ENCODE measurements around the gene NECTIN4. TPM values are rescaled to one million over a fixed set of nuclear protein-coding genes. Genes with fewer than 3 reads are reported as not detected.
"Not testable (repeated sequence)": the region's sequence is repeated elsewhere in the genome, so short reads cannot be mapped to it uniquely, and the experiment has no call there.

NECTIN4 gene
- total RNA-seq, 1 donor from 2014 or later = not detected

DNA sequence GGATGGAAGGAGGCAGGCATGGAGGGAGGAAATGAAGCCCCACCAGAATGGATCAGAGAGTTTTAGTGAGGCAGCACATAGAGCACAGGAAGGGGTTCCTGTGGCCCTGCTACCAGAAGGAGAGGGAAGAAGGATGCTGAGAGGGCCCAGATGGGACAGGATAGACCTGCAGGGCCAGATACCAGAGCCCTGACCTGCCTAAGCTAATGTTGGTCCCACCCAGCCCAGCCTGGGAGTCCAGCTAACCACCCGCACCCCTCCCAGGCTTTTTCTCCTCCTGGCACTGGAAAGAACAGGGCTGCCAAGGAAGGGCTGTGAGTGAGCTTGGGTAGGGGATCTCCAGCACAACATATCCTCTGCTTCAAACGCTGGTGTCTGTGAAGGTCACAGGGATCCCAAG is 6.9 kb downstream of the NECTIN4 start:
- DNase-seq = no peak

DNA sequence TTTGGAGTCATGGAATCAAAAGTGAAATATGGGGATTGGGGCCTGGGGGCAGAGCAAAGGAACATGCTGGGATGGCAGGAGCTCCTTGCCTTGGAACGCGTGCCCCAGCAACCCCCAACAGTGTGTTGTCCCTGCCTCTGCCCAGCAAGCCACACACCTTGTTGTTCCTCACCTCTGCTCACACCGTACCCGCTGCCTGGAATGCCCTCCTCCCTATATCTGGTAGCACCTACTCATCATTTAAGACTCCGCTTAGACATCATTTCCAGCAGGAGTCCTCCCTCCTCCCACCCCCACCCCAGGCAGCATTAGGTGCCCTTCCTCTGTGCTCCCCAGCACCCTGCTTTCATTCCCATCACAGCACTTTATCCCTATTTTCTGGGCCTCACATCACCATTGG is 7.8 kb downstream of the NECTIN4 start:
- DNase-seq = no peak

DNA sequence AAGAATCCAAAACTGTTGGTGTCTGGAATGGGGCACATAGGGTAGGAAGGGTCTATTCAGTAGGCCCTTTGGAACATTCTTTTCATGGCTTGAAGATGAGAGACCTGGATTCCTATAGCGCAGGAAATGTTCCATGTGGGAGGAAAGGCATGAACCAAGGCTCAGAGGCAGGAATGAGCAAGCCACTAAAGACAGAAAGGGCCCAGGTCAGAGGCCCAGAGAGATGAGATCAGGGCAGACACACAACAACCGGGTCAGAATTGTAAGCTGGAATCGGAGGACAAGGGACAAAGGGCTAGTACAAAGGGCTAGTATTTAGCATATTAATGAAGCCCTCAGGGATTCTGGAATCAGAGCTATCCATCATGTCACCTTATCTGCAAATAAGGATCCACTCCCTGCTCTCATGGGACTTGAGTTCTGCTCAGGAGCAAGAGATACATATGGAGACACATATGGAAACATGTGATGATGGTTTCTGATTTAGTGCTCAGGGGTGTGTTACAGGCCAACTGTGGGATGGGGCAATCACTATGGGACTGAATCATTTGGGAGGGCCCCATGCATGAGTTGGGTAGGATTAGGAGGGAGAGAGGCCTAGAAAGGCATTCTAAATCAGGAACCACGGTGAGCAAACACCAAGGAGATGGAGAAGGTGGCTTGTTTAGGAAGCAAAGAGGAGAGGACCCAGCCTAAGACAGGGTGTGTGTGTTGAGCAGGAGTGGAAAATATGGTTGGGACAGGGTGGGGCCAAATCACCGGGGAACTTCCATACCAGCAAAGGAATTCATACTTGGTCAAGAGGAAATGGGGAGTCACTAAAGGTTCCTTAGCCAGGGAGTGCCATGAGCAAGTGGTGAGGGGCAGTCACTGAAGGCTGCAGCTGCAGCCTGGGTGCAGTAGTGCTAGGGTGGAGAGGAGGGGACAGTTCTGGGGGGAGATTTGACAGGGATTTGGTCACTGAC is 8.6 kb downstream of the NECTIN4 start:
- no peak for DNase-seq

DNA sequence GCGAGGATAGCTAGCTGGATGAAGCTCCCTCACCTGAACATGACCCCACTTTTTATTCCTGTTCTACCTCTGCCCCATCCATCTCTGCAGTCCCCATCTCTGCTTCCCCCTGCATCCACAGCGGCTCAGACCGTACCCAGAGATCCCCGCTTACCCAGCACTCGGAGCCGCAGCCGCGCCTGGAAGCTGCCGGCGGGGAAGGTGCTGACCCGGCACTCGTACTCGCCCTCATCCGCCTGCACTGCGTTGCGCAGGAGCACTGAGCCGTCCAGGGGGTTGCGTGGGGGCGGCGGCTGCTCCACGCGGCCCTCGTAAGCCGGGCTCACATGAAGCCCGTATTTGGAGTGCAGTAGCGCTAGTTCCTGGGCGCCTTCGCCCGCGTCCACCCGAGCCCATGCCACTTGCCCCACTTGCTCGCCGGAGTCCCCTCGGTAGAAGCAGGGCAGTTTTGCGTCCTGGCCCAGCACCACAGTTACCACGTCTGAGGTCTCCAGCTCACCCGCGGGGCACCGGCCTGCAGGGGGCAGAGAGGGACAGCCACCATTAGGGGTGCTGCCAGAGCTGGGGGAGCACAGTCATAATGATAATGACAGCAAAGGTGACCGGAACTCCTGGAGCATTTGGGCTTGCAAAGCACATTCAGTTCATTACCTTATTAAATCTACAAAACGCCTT is 9.8 kb downstream of the NECTIN4 start:
- DNase-seq = no peak

DNA sequence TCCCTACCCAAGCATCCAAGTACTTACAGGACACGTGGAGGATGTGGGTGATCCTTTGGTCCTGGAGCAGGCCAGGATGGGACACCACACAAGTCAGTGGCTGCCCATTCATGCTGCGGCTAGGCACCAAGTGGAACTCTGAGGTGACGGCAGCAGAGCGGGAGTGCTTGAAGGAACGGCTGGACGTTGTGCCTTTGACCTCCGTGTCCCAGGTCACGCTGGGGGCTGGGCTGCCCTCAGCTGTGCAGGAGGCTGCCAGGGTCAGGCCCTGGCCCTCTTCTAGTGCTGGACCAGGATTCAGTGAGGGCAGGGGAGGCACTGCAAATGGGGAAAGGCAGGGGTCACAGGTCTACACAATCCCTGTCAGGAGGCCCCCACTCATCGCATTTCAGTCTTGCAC is 11.9 kb downstream of the NECTIN4 start:
- no peak for DNase-seq

DNA sequence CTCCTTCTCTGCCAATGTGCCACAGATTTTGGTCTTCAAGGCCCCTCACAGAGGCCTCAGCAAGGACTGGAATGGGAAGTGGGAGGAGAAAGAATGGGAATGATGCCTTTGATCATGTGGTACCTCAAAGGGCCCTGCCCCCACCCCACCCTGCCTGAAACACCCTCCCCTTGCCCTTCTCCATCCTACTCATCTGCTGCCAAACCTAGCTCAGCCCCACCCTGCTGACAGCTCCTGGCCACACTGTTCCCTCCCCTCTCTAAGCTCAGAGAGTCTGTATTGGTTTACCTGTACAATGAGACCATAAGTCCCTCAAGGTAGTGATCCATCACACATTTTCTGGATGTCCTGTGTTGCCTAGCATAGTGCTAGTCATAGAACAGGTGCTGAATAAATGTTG is 12.9 kb downstream of the NECTIN4 start:
- no peak for DNase-seq

DNA sequence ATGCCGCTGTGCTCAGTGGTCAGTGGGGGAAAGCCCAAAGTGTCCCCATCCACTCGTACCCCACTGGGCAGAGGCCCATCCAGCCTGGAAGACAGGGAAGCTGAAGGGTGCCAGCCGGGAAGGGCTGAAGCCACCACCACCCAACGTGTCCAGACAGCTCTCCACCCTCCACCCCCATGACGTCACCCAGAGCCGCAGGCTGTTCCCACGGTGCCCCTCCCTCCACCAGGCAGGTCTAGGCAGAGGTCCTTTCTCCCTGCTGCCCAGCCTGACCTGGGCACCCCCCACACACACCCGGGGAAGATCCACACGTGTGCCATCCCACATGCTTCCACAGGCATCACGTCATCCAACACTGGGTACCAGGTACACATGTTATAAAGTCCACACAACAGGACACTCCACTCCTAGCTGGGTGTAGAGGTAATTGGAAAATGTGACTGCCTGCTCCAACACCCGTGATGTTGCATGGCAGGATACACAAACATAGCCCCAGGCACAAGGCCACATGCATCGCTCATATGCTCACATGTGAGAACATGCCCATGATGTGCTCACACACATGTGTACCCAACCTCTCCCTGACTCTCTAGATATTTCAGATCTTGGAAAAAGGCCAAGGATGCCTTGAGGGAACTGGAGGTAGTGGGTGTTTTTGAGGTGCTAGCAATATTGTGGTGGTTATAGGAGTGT is 14.5 kb downstream of the NECTIN4 start:
- no peak for DNase-seq

DNA sequence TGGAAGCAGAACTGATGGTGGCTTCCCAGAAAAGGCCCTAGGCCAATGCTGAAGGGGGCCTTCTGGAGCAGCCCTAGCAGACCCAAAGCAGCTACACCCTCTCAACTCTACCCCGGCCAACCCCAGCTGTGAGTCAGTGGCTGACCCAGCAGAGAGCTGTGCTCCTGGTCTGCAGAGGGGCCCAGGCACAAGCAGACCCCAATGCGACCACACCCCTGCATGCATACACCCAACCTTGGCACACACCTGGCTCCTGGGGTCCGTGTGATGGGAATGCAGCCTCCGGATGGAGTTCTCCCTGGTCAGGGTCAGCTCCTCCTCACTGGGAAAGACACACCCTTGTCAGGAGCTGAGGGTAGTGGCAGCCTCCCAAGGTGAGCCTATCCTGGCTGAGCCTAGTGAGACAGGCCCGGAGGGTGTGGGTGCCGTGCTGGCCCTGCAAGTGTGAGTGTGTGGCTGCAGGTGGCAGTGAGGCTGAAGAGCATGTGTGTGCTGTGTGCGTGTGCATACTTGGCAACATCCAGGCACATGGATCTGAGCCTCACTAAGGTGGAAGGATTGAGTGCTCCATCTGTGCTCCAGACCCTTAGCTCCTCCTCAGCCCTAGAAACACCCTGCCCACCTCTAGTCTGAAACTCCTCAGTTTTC is 15.8 kb downstream of the NECTIN4 start:
- DNase-seq = no peak

DNA sequence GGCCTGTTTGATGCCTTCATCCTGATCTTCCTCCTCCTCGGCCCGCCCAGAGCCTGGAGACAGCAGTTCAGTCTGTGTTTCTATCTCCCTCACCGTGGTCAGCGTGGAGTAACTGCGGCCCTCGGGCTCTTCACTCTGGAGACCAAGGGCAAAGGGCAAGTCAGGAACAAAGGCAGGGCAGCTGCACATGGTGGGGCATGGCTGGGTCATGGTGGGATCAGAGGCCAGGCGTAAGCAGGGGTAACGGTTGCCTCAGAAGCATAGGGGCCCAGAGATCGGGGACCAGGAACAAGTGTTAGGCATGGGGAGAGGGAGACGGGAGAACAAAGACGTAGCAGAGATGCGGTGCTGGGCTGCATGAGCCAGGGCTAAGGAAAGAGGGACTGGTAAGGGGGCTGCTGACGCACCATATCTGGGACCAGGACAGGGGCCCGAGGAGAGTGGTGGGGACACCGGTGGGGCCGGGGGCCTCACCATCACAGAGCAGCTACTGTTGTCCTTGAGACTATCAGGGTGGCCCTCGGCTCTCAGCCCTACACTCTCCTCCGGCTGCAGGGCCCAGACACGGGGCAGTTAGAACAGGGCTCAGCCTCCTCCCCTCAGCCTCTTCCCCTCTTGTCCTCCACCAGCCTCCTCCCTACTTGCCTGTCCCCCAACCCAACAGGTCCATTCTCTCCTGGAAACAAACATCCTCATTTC is 16.5 kb downstream of the NECTIN4 start:
- DNase-seq = no peak

DNA sequence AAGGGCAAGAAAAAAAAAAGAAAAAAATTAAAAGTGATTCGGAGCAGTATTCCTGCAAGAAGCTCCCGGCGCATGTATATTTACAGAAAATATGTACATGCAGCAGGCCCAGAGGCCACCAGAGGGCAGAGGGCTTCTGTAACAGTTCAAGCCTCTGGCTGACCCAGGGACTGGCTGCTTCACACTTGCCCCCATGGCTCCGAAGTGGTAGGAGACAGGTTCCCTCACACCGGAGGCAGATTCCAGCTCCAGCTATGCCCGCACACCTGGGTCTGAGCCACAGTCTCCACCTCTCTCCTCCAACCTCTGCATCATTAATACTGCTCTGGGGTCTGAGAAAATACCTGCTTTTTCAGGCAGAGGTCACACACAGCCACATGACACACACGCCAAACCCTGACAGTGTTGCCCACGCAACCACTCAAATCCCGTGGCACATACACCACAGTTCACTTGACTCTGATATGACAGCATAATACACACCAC is 17.4 kb downstream of the NECTIN4 start:
- DNase-seq = no peak

DNA sequence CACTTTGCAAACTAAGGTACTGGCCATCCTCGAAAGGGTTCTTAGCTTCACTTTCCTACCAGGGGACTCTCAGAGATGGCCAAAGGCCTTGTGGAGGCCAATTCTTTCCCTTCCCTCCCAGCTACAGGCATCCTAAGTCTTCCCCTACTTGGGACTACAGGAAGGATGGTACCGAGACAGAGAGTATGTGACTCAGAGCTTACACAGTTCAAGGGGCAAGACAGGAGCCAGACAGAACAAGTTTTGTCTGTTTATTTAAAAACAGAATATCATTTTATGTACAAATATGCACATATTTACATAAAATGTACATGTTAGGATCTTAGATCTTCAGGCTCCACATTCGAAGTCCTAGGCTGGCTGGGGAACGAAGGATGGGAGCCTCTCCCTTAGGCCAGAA is 18.6 kb downstream of the NECTIN4 start:
- DNase-seq = no peak

DNA sequence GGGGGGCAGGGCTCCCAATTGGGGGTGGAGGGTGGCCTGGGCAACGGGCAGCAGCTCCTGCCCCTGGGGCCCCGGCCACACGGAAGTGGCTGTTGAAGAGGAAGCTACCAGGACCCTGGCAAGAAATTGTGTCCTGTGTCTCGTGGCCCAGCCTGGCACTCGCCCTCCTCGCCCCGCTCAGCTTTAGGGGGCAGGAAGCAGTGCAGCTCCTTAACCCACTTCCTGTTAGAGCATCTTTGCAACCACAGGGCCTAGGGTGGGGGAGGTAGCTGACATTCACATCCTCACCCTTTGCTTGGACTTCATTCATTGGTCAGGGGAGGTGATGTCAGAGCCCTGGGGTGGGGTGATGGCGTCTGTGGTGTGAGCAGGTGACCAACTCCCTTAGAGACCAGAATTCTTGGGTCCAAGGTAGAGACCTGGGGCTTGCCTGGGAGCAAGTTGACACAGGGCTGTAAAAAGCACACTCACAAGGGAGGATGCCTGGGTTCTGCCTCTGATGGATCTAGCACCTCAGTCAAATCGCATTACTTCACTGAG is 19.6 kb downstream of the NECTIN4 start, which contains the start of gene ARHGAP30:
TSS of gene ARHGAP30 (minus strand) at position 161 of the 540 bp plus-strand sequence. CDS start 267 bp downstream, outside the sequence.
- DNase-seq = no peak

DNA sequence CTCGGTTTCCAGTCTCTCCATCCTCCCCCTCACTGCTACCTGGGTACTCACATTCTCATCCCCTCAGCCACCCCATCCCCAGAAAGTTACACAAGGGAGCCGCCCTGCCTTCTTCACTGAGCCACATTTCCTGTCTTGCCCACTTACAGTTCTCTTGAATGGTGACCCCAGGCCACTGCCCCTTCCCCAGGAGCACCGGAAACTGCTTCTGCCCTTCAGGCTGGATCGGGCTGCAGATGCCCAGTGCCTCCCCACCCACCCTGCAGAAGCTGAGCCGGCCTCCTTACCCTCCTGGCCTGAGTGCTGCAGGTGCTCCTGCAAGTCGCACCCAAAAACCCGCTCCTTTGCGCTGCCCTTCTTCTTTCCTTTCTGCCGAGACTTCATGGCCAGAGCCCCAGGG is 20.1 kb downstream of the NECTIN4 start:
- no peak for DNase-seq

DNA sequence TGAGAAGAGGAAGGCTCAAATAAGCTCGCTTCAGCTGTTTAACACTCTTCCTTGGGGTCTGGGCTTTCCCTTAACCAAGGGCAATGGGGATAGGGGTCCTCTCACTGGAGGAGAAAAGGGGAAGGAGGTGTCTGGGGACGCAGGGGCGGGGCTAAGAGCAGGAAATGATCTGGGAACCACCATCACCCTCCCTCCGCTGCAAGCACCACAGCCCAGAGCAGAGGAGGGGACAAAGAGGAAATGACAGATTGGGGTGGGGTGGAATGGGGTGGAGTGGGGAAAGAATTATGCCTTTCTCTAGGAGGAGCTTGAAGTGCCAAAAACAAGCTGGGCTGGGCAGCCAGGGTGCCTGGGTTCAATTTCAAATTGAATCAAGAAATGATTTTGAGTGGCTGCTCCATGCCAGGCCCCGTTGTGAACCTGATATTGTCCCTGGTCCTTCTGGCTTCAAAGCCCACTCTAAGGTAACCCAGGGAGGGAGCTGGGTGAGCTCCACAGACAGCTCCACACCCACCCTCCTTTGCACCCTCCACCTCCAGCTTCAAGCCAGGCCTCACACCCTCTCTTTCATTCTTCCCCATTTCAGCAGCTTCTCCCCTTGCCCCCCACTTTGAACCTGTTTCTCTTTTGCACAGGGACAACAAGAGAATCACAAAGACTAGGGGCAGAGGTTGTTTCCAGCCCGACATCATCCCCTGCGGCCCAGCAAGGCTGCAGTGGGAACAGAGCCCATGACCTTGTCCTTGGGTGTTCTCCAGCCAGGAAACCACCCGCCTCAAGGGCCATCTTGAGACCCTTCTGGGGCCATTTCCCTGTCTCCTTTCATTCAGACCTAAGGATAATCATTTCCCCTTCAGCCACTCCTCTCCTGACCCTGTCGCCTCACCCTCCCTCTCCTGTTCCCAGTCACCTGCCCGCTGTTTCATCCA is 20.8 kb downstream of the NECTIN4 start:
- DNase-seq = no peak

DNA sequence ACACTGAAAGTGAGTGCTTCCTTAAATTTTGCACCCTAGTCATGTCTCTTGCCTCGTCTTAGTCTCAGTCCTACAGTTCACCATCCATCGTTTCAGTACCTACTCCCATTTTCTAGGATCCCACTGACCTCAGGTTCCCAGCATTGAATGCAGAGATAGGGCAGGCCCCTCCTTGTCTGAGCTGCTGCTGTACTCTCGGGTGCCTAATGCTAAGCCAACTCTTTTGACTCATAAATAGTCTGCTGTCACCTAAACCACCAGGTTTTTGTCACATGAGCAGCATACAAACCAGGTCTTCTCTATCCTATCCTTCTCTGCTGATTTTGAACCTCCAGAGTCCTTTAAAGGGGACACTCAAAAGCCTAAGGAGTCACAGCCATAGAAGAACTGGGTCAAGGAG is 22.7 kb downstream of the NECTIN4 start:
- DNase-seq = no peak

DNA sequence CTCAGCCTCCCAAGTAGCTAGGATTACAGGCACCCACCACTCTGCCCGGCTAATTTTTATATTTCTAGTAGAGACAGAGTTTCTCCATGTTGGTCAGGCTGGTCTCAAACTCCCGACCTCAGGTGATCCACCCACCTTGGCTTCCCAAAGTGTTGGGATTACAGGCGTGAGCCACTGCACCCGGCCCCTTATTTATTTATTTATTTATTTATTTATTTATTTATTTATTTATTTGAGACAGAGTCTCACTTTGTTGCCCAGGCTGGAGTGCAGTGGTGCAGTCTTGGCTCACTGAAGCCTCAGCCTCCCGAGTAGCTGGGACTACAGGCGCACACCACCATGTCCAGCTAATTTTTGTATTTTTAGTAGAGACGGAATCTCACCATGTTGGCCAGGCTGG is 23.7 kb downstream of the NECTIN4 start:
- DNase-seq = not testable (repeated sequence)

DNA sequence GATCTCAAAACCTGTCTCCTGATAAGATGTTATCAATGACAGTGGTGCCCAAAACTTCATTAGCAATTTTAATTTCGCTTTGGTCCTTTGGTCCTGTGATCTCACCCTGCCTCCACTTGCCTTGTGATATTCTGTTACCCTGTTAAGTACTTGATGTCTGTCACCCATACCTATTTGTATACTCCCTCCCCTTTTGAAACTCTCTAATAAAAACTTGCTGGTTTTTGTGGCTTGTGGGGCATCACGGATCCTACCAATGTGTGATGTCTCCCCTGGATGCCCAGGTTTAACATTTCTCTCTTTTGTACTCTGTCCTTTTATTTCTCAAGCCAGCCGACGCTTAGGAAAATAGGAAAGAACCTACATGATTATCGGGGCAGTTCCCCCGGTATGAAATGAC is 25.4 kb downstream of the NECTIN4 start:
- not testable (repeated sequence) for DNase-seq

DNA sequence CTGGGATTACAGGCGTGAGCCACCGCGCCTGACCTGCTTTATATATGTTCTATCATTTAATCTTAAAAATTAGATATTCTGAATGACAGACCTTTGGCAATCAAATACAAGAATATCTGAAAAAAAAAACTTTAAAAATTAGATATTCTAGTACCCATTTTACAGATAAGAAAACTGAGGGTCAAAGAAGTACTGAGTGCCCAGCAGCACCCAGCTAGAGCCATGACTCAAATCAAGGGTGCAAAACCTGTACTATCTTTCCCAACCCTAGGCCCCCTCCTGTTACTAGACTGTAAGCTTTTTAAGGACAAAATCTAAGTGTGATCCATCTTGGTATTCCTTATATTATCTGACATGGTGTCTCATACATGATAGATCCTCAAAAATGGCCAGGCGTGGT is 27.9 kb downstream of the NECTIN4 start:
- DNase-seq = no peak

DNA sequence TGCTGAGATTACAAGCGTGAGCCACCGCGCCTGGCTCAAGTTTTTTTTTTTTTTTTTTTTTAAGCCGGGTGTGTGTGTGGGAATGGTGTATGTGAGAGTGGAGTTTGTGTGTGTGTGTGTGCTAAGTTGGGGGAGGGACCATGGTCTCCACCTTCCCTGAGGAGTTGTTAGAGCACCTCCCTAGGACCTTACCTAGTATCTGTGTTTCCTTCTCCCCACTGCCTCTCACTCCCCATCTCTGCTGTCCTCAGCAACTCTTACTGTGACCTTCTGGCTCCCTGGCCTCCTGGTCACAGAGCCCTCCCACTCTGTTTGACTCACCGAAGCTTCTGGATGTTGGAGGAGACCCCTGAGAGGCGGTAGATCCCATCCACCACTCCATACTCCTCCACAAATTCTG is 30.1 kb downstream of the NECTIN4 start:
- DNase-seq = no peak

DNA sequence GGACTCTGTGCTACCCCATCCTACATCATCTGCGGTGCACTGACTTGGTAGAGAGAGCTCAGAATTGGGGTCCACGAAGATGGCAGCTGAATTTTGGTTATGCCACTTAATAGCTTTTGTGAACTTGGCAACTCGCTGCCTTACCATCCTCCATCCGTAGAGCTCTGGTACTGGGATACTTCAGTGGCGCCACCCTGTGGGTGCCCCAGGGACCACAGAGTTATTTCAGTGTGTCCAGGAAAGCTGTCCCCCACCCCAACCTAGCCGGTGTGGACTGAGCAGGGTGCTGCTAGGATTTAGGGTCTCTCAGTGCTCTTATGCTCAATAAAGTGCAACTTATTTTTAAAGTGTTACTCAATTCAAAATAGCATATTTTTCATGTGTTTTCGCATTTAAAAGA is 34.6 kb downstream of the NECTIN4 start:
- no peak for DNase-seq

Data from occipital lobe (tissue), 2 donors.